HG03378 (cell line): ENCODE measurements around the gene APBB1.

Experiments
- ATAC-seq: cut with Tn5 transposase; IDR thresholded peaks from one replicate; pipeline ENCODE4 v1.9.1; 2021; ENCODE audit warnings: mild to moderate bottlenecking, moderate library complexity; ENCODE audit not compliant: unreplicated experiment

Gene APBB1

GRCh38 chr11:6391537-6392134 lies 27.3 kb downstream of the APBB1 start:
- ATAC-seq = no peak

GRCh38 chr11:6390718-6391469 lies 28.0 kb downstream of the APBB1 start:
- ATAC-seq = no peak

DNA sequence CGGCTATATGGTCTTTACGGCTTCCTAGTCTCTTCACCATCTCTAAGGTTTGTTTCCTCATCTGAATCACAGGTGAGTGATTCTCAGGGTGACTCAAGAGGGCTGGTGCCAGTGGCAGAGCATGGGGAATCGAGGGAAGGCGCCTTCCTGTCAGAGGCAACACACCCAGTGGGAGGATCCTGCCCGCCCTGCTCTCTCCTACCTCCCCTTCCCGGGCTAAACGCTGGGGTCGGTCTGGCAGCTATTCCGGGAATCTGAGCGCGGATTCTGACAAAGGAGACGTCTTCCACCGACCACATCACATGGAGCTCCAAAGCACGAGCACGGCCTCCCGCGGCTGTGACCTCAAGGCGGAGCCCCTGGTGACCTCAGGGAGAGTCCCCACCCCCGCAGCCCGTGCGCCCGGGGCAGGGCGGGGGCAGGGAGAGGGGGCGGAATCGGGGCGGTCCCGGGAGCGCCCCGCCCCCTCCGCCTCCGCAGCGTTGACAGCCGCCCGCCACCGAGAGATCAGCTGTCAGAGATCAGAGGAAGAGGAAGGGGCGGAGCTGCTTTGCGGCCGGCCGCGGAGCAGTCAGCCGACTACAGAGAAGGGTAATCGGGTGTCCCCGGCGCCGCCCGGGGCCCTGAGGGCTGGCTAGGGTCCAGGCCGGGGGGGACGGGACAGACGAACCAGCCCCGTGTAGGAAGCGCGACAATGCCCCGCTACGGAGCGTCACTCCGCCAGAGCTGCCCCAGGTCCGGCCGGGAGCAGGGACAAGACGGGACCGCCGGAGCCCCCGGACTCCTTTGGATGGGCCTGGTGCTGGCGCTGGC lies 28.8 kb downstream of the APBB1 start, which contains the start of gene SMPD1:
TSS of gene SMPD1 (plus strand) at position 570 of the 813 bp plus-strand sequence. CDS start at position 695, 125 bp downstream.
- ATAC-seq = peak; percentile 85

GRCh38 chr11:6388748-6389147 lies 30.1 kb downstream of the APBB1 start:
- ATAC-seq = no peak

- no peak for ATAC-seq
Observed at GRCh38 chr11:6387811-6388599, 30.9 kb downstream of the APBB1 start.

DNA sequence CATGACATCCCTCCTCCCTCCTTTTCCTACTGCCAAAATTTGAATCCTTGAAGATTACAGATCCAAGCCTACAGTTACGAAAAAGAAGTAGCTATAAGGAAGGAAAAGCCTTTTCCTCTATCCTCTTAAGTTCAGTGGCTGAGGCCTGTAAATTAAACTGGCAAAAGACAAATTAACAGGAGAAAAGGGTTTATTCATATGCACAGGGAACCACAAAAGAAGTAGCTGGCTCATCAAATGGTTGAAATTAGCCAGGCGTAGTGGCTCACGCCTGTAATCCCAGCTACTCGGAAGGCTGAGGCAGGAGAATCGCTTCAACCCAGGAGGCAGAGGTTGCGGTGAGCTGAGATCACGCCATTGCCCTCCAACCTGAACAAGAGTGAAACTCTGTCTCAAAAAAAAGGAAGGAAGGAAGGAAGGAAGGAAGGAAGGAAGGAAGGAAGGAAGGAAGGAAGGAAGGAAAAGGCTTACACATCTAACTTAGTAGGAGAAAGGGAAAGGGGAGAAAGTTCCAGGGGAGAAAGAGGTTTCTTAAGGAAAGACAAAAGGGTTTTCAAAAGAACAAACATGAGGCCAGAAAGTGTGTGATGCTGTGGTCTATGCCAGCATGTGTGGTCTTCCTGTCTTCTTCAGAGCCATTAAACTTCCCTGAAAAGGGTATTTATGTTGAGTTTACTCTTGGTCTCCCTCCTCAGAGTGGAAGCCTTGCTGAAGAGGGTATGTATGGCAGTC lies 33.7 kb downstream of the APBB1 start:
- ATAC-seq = no peak

DNA sequence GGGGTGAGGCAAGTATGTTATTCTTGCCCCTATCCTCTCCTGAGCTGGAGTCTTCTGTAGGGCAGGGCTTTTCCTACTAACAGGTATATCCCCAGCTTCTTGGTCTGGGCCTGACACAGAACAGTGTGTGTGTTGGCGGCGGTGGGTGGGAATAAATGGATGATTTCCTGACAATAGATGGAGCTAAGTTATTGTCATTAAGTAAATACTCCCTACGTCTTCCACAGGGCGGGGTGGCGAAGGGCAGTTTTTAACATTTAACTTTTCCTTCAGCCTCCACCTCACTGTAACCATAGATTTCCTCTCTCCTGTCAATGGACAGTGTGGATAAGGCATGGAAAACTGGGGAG lies 40.3 kb downstream of the APBB1 start:
- no peak for ATAC-seq

GRCh38 chr11:6377902-6378639 lies 40.8 kb downstream of the APBB1 start:
- no peak for ATAC-seq

DNA sequence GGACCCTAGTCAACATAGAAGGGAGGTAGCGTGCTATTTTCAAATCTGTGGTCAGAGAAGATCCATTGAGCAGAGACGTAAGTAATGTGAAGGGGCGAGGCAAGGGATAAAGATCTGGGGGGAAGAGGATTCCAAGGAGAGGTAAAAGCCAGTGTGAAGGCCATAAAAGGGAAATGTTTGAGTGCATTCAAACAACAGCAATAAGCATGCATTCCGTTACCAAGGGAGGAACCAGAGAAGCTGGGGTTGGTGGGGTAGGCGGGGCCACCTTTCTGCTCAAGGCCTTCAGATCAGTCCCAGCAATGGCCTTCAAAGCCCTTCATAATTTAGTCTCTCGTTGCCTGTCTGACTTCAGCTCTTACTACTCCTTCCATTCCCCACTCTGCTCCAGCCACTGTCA lies 47.1 kb downstream of the APBB1 start:
- no peak for ATAC-seq

DNA sequence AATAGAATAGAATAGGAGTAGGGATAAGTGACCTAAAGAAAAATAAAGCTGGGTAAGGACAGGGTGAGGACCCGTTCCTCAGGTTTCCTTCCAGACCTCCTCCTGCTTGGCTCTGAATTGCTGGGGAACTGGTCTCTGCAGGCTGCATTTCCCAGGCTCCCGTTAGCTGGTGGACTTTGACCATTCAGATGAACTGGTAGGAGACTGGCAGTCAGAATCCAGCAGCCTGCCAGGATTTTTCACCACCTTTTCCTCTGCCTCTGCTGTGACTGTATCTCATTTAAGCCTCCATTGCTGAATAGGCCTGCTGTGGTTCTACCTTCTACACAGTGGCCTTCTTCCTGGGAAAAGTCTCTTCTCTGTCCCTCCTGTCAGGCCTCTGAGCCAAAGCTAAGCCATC lies 53.2 kb downstream of the APBB1 start:
- no peak for ATAC-seq

GRCh38 chr11:6362873-6363678 lies 55.8 kb downstream of the APBB1 start:
- ATAC-seq = no peak

DNA sequence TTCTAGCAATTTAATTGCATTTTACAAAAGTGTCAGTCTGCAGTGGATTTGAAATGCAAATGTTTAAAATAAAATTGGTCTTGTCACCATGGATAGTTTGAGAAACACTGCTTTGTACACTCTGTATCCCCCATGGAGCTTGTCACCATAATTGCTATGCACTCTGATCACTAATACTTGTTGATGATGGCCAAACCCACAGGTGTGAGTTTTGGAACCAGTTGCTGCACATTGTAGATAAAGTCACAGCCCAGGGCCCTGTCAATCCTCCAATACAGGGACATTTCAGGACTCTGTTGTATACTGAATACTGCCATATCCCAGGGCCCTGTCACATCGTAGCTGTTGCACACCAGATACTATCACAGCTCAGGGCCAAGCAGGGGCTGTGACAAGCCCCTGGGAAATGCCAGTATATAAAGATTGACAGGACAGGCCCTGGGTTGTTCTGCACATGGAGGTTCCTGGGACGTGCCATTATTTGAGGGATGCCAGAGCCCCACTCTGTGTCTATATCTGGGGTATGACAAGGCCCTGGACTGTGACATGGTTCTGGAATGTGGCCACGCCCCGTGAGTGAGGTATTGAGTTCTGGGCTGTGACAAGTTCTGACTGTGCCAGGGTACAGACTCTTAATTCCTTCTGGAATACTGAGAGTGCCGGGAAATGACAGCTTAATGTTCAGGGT lies 56.6 kb downstream of the APBB1 start:
- no peak for ATAC-seq

DNA sequence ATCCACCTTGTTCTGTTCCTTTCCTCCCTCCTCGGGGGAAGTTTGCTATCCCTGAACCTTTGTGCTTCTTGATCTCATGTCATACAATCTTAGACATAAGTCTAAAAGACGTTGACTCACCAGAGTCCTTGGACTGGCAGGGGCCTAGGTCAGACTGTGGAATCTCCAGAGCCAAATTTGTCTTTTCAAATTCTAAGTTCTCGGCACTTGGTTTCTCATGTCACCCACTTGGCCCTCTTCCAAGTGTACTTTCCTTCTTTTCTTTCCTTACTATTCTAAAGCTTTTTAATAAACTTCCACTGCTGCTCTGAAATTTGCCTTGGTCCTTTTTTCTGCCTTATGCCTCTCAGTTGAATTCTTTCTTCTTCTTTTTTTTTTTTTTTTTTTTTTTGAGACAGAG lies 58.7 kb downstream of the APBB1 start:
- no peak for ATAC-seq

DNA sequence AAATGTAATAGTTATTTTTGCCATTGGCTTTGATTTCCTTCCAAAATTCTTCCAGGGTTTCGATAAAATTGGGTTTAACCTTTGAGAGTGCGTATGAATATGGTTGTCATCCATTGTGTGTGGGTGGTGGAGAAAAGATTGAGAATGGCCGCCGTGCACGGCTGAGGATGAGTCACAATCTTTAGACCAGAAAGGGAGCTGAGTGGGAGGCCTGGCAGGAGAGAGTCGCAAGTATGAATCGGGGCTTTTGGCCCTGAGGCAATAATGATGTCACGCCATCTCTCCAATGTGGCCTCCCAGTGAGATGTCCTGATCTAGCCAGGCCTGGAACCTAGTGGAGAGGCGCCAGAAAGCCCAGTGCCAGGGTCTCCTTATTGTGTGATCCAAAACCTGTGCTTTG lies 61.7 kb downstream of the APBB1 start:
- ATAC-seq = no peak

DNA sequence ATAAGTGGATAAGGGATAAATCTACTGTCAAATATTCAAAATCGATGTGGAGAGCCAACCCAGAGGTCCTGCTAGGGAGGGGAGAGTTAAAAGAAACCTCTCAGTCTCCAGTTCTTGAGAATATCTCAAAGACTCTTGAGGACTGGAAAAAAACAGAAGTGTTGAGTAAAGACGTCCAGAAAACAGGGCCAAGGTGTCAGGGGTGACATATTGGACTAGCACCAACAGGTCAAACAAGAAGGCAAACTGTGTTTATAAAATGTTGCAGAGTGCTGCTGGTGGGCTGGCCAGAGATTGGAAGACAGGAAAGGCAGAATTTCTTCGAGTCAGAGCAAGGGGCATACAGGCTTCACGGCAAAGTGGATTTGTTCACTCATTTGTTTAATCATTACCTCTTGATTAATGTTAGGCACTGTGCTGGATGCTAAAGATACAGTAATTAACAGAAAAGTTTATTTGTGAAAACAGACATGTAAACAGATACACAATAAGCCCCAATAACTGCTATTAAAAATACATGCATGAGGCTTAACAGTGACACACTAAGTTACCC lies 62.3 kb downstream of the APBB1 start:
- ATAC-seq = no peak

GRCh38 chr11:6354651-6355485 lies 64.0 kb downstream of the APBB1 start:
- no peak for ATAC-seq

- ATAC-seq = peak; percentile 71
Observed at GRCh38 chr11:6353367-6353987, 65.4 kb downstream of the APBB1 start.
